ENCODE data around the gene ECHS1. TPM values are rescaled to one million over a fixed set of nuclear protein-coding genes. Genes with fewer than 3 reads are reported as not detected.

Gene ECHS1
- total and polyA plus RNA-seq, 2 of the 8 experiments (the other 6 are each of a cell fraction or from before 2014, with no cell fraction given), result 41.7 to 101 TPM

GRCh38 chr10:133314911-133315310 lies 58.2 kb downstream of the ECHS1 start (continued):
- no peak for TF ChIP-seq HDAC6 (IDR thresholded peaks at IDR 0.05; ENCODE audit: low read depth, low read length)
